ENCODE data around the gene MACO1.

MACO1 gene

DNA sequence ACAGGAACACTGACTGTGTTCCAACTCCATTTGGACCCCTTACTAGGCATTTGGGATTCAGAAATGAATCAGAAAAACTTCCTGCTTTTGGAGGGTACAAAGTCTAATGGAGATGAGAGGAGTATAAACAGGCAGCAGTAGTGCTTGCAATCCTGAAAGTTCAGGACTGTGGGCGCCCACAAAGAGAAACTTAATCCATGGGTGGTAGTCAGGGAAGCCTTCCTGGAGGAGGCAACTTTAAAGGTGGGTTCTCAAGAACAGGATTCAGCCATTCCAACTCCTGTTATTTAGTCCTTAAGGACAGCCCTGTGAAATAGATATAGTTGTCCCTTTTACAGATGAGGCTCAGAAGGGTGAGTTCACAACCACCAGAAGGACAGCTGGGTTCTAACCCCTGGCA, 110.7 kb downstream of the MACO1 start:
- no peaks in the 10 kb centered on the region for H3K27me3 Mint-ChIP-seq
- no peak overlapping the region for H3K4me3 Mint-ChIP-seq
- H3K27ac Mint-ChIP-seq = no peak overlapping the region
- DNase-seq = no peak
- no peaks in the 10 kb centered on the region for H3K9me3 Mint-ChIP-seq
- peaks cover 25% of the 10 kb centered on the region for H3K4me1 Mint-ChIP-seq (ENCODE audit: low read depth)
- H3K36me3 Mint-ChIP-seq (ENCODE audit: low read depth) = no peaks in the 10 kb centered on the region

DNA sequence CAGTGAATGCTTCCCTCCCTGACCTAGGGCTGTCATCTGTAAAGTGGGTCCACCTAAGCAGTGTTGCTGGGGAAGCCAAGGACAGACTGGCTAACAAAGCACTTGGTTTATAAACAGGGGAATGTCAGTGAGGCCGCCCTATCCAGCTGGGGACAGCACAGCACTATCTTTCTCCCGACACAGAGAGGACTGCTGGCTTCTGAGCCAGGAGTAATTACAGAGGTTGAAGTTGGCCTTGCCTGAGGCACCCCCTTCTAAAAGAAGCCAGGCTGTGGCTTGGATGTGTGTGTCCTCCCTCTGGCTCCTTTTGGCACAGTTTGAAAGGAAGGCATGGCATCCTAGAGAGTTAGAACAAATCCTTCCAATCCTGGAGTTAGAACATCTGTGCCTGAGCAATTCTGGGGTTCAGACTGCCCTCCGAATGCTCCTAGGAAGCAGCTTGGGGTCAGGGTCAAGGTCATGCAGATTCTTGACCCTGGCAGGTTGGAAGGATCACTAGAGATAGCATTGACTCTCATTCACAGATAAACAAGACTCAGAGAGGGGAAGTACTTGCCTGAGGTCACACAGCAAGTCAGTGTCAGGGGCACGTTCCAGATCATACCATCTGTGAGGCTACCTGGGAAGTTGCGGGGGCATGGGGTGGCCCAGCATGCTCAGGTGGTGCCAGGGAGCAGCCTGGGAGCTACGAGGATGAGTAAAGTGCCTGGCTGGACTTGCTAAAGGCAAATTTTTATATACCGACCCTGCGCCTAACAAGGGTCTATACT, 111.4 kb downstream of the MACO1 start:
- H3K4me3 Mint-ChIP-seq = no peak overlapping the region
- no peak for DNase-seq
- no peak overlapping the region for H3K27ac Mint-ChIP-seq
- no peaks in the 10 kb centered on the region for H3K27me3 Mint-ChIP-seq
- no peaks in the 10 kb centered on the region for H3K9me3 Mint-ChIP-seq
- peaks cover 30% of the 10 kb centered on the region for H3K4me1 Mint-ChIP-seq (ENCODE audit: low read depth)
- no peaks in the 10 kb centered on the region for H3K36me3 Mint-ChIP-seq (ENCODE audit: low read depth)

DNA sequence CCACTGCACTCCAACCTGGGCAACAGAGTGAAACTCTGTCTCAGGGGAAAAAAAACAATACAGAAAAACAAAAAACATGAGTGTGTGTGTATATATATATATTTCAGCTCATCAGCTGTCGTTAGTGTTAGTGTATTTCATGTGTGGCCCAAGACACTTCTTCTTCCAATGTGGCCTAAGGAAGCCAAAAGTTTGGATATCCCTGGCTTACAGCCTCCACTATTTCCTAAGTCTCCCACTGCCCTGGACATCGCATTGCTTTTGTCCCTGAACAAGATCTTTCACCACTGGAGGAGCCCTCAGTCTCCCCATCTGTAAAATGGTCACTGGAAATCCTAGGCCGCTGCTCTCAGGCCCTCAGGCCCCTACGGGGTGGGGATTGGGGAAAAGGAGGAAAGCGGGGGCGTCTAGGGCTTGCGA, 112.3 kb downstream of the MACO1 start:
- Mint-ChIP-seq H3K4me1 (ENCODE audit: low read depth) (peaks cover 36% of the 10 kb centered on the region), H3K4me3 (peak overlapping the region; percentile 53), H3K36me3 (ENCODE audit: low read depth) (no peaks in the 10 kb centered on the region), H3K9me3 (no peaks in the 10 kb centered on the region), H3K27ac (no peak overlapping the region), H3K27me3 (no peaks in the 10 kb centered on the region)
- DNase-seq = no peak

DNA sequence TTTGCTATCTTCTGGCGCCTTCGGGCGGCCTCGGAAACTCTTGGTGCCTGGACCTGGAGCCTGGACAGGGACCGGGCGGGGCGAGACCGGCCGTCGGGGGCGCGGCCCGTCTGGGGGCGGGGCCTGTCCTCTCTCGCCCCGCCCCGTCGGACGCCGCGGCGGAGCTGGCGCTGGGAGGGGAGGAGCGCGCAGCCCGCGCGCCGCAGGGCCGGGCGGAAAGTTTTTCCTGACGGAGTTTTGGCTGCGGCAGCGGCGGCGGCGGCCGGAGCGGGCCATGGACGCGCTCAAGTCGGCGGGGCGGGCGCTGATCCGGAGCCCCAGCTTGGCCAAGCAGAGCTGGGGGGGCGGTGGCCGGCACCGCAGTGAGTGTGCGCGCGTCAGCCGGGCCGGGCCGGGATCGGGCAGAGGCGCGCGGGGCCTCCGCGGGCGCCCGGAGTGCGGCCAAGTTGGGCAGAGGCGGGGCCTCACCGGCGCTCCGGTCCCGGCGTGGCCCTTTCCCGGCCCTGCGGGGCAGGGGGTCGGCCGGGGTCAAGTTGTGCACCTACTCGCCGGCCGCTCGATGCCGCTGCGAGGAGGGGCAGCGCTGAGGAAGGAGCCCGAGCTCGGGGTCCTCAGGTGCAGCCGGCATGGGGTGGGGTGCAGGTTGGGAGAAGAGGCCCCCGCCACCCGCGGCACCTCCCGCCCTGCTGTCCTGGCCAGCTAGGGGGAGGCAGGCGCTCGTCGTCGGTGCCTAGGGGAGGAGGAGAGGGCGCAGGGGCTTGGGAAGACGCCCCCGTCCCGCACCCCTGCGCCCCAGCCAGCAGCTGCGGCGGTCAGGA, 112.9 kb downstream of the MACO1 start, which contains the start of gene LDLRAP1:
LDLRAP1 (plus strand) TSS at position 182 of the 818 bp plus-strand sequence; CDS start at position 275, 93 bp downstream.
- H3K9me3 Mint-ChIP-seq = no peaks in the 10 kb centered on the region
- no peaks in the 10 kb centered on the region for H3K27me3 Mint-ChIP-seq
- DNase-seq = peak; percentile 82
- H3K27ac Mint-ChIP-seq = peak within 1 kb of the TSS; percentile 76
- no peaks in the 10 kb centered on the region for H3K36me3 Mint-ChIP-seq (ENCODE audit: low read depth)
- peaks cover 41% of the 10 kb centered on the region for H3K4me1 Mint-ChIP-seq (ENCODE audit: low read depth)
- peak within 1 kb of the TSS; percentile 83 for H3K4me3 Mint-ChIP-seq

DNA sequence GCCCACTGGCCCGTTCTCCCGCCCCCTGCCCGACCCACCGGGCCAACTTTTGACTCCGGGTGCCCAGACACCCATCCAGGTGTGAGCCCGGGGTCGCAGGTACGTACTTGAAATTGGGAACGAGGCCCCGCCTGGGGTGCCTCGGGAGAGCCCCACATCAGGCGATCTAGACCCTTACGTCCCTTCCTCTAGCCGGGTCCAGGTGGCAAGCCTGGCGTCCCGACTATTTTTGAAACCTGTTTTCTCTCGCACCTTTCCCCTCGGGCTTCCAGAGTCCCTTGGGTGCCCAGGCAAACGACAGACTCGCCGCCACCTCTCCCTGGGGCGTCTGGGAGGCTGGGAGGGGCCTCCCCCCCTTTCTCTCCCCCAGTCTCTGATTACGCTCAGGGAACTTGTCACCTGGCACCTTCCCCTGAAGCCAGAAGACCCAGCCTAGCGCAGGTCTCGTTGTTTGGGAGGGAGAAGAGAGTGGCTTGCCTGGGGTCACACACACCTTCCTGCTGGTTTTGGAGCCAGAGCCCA, 113.6 kb downstream of the MACO1 start:
- peak; percentile 46 for DNase-seq
- Mint-ChIP-seq H3K4me3 (peak overlapping the region; percentile 83), H3K36me3 (ENCODE audit: low read depth) (no peaks in the 10 kb centered on the region), H3K9me3 (no peaks in the 10 kb centered on the region), H3K4me1 (ENCODE audit: low read depth) (peaks cover 48% of the 10 kb centered on the region), H3K27ac (peak overlapping the region; percentile 76), H3K27me3 (no peaks in the 10 kb centered on the region)

DNA sequence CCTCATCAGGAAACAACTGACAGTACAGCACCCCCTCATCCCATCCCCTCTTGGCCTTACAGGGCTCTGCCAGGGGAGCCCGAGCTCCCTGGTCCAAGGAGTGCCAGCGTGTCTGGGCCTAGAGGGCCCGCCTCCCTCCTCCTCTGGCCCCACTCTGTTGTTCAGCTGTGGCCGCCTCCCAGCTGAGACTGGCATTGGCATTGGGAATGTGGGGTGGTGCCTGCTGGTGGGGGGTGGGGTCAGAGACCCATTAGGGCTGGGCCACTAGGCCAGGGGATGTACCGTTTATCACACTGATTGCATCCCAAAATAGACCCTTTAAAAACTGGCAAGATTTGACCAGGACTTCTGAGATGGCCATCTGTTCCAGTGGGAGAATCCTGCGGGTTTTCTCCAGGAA, 114.1 kb downstream of the MACO1 start:
- Mint-ChIP-seq H3K36me3 (ENCODE audit: low read depth) (no peaks in the 10 kb centered on the region), H3K4me3 (peak overlapping the region; percentile 83), H3K27ac (peak overlapping the region; percentile 76), H3K27me3 (no peaks in the 10 kb centered on the region), H3K4me1 (ENCODE audit: low read depth) (peaks cover 53% of the 10 kb centered on the region), H3K9me3 (no peaks in the 10 kb centered on the region)
- DNase-seq = no peak

DNA sequence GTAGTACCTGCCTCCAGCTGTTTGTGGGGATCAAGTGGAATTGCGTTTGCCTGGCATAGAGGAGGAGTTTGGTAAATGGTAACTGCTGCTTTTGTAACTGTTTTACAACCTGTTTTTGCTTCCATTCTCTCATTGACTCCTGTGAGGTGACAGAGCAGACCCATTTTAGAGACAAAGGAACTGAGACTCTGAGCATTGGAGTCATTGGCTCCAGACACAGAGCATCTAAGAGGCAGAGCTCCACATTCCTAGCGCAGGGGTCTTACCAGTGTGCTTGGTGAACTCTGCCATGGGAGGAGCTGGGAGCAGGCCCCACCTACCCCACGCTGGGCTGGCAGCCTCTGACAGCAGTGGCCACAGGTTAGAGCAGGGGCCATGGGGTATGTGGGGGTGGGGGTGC, 115.1 kb downstream of the MACO1 start:
- DNase-seq = no peak
- Mint-ChIP-seq H3K4me1 (ENCODE audit: low read depth) (peaks cover 62% of the 10 kb centered on the region), H3K27me3 (no peaks in the 10 kb centered on the region), H3K27ac (peak overlapping the region; percentile 66), H3K4me3 (peak overlapping the region; percentile 83), H3K36me3 (ENCODE audit: low read depth) (no peaks in the 10 kb centered on the region), H3K9me3 (no peaks in the 10 kb centered on the region)

DNA sequence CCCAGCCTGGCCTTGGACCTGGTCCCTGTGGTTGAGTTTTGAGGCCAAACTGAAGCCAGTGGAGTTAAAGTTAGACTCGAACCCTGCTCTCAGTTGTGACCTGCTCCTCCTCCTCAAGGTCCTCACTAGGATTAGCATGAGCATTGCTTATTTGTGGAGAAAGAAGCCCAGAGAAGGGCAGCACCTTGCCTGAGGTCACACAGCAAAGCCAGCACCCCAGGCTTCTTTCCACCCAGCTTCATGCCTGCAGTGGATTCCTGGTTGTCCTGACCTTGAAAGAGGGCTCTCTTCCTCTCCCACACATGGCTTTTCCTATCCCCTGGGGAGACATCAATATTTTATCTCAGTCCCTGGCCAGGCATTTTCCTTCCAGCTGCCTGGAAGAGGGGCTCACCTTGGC, 115.5 kb downstream of the MACO1 start:
- H3K9me3 Mint-ChIP-seq = no peaks in the 10 kb centered on the region
- no peak overlapping the region for H3K4me3 Mint-ChIP-seq
- H3K36me3 Mint-ChIP-seq (ENCODE audit: low read depth) = no peaks in the 10 kb centered on the region
- H3K27me3 Mint-ChIP-seq = no peaks in the 10 kb centered on the region
- peaks cover 67% of the 10 kb centered on the region for H3K4me1 Mint-ChIP-seq (ENCODE audit: low read depth)
- DNase-seq = no peak
- H3K27ac Mint-ChIP-seq = no peak overlapping the region

DNA sequence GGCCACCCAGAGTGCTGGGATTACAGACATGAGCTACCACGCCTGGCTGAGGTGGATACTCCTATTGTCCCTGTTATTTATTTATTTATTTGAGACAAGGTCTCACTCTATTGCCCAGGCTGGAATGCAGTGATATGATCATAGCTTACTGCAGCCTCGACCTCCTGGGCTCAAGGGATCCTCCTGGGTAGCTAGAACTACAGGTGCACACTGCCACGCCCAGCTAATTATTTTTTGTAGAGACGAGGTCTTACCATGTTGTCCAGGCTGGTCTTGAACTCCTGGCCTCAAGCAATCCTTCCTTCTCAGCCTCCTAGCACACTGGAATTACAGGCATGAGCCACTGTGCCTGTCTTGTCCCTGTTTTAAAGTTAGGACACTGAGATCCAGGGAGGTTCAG, 117.9 kb downstream of the MACO1 start:
- DNase-seq = no peak
- Mint-ChIP-seq H3K36me3 (ENCODE audit: low read depth) (no peaks in the 10 kb centered on the region), H3K27me3 (no peaks in the 10 kb centered on the region), H3K4me1 (ENCODE audit: low read depth) (peaks cover 87% of the 10 kb centered on the region), H3K9me3 (no peaks in the 10 kb centered on the region), H3K27ac (peak overlapping the region; percentile 93), H3K4me3 (no peak overlapping the region)

DNA sequence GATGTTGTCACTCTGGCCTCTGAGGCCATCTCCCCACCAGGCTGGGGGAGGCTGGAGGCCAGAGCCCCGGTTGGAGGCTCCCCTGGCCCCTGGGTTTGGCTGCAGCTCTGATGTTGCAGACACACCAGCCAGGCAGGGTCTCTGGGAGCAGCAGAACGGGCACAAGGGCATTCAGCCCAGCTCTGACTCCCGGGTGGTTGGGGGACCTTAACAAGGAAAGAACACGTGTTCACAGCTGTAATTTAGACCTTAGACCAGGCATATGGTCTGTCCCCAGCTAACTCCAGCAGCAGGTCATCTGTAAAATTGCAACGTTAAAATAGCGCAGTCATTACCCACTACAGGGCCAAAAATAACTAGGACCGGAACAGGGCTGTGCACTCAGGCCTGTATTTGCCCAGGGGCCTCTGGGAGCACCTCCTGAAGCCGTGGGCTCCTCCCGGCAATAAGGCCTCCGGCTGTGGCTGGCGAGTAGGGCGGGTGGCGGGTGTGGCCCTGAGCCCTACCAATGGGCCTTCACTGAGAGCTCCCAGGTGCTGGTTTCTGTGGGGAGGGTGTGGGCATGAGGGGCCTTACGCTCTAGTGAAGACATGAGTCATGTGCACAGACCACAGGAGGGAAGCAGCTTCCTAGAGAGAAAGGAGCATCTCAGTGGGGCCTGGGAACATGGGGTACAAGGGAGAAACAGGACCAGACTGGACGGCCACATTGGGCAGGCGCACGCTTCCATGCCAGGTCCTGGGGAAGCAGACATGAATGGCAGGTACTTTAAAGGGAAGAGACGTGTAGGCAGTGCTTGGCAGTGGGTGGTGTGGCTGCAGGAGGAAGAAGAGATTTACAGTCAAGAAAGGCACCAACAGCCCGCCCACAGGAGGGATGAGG, 118.8 kb downstream of the MACO1 start:
- Mint-ChIP-seq H3K27me3 (no peaks in the 10 kb centered on the region), H3K27ac (peak overlapping the region; percentile 93), H3K4me3 (peak overlapping the region; percentile 64), H3K36me3 (ENCODE audit: low read depth) (peaks cover 5% of the 10 kb centered on the region), H3K4me1 (ENCODE audit: low read depth) (peaks cover 93% of the 10 kb centered on the region), H3K9me3 (no peaks in the 10 kb centered on the region)
- peak; percentile 79 for DNase-seq

Data from activated T-cell treated with anti-CD3 and anti-CD28 coated beads, Interleukin-2, amount 50 U/mL, for 24 hours (primary cell).